HG03457 (cell line): ENCODE measurements around the gene GRB10.

Source experiments
- ATAC-seq: cut with Tn5 transposase; IDR thresholded peaks from one replicate; pipeline ENCODE4 v1.9.1; 2021; ENCODE audit warnings: moderate number of reproducible peaks; ENCODE audit not compliant: unreplicated experiment

Gene GRB10

GRCh38 chr7:50803359-50804337, 21.0 kb upstream of the GRB10 start:
- no peak for ATAC-seq

GRCh38 chr7:50801907-50802306, 19.2 kb upstream of the GRB10 start:
- ATAC-seq, result no peak

- no peak for ATAC-seq
Measured at GRCh38 chr7:50799873-50800272, 17.2 kb upstream of the GRB10 start.

- no peak for ATAC-seq
Measured at GRCh38 chr7:50798126-50798525, 15.4 kb upstream of the GRB10 start.

- ATAC-seq, result no peak
Measured at GRCh38 chr7:50795831-50796230, 13.1 kb upstream of the GRB10 start.

GRCh38 chr7:50795253-50795652, 12.6 kb upstream of the GRB10 start:
- ATAC-seq, result no peak

- no peak for ATAC-seq
Measured at GRCh38 chr7:50793947-50794570, 11.4 kb upstream of the GRB10 start.

- no peak for ATAC-seq
Measured at GRCh38 chr7:50793120-50793946, 10.6 kb upstream of the GRB10 start.

- ATAC-seq, result no peak
Measured at GRCh38 chr7:50792342-50793119, 9.8 kb upstream of the GRB10 start.

GRCh38 chr7:50791938-50792341, 9.2 kb upstream of the GRB10 start:
- no peak for ATAC-seq

- ATAC-seq, result no peak
Measured at GRCh38 chr7:50791363-50791937, 8.8 kb upstream of the GRB10 start.

GRCh38 chr7:50790381-50790780, 7.7 kb upstream of the GRB10 start:
- ATAC-seq, result no peak

GRCh38 chr7:50788382-50788781, 5.7 kb upstream of the GRB10 start:
- ATAC-seq, result no peak

- no peak for ATAC-seq
Measured at GRCh38 chr7:50787825-50788224, 5.1 kb upstream of the GRB10 start.

- ATAC-seq, result no peak
Measured at GRCh38 chr7:50785346-50785745, 2.6 kb upstream of the GRB10 start.

GRCh38 chr7:50783801-50784507, 1.3 kb upstream of the GRB10 start:
- no peak for ATAC-seq

GRCh38 chr7:50783303-50783702, 607 bp upstream of the GRB10 start:
- ATAC-seq, result no peak

GRCh38 chr7:50781381-50782293, 1.1 kb downstream of the GRB10 start:
- no peak for ATAC-seq

- no peak for ATAC-seq
Measured at GRCh38 chr7:50780436-50780835, 2.3 kb downstream of the GRB10 start.
